Measurements from ENCODE around the gene CTNNA1. TPM values are rescaled to one million over a fixed set of nuclear protein-coding genes. Genes with fewer than 3 reads are reported as not detected.

CTNNA1 gene
- polyA plus RNA-seq, 1 donor (not counting 4 experiments of a cell fraction or from before 2014, with no cell fraction given) = 119 TPM

DNA sequence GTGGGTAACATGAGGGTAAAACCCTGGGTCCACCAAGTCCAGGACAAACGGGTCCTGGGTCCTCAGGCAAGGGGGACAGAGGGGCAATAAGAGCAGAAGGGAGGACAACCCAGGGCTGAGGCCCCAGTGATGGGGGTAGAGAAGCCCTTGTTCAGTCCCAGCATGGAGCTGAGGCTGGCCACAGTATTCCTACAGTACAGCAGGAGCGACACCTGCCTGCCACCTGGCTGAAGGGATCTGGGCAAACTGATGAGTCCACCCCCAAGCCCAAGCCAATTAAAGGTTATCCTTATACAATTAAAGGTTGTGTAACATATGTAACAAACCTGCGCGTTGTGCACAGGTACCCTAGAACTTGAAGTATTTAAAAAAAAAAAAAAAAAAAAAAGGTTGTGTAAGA, 219.6 kb downstream of the CTNNA1 start:
- Histone ChIP-seq H3K36me3 (ENCODE audit: control insufficient read depth in 2 of 2, extremely low read depth in 1 of 2, insufficient read depth in 2 of 2, low read length in 2 of 2) (peaks cover 2 to 3% of the 10 kb centered on the region in 2 experiments), H2AFZ (ENCODE audit: control insufficient read depth, low read length) (no peak overlapping the region), H3K9me1 (ENCODE audit: control insufficient read depth, extremely low read depth, insufficient read depth, low read length) (no peaks in the 10 kb centered on the region), H3K9me3 (ENCODE audit: control insufficient read depth, low read depth, low read length) (no peaks in the 10 kb centered on the region), H3K4me2 (ENCODE audit: control insufficient read depth, extremely low read depth, insufficient read depth, low read depth, low read length) (no peak overlapping the region), H3K27ac (ENCODE audit: control insufficient read depth, insufficient read depth, low read length) (no peak overlapping the region), H3K27me3 (ENCODE audit: control insufficient read depth, extremely low read depth, insufficient read depth, low read length) (no peaks in the 10 kb centered on the region), H3K4me1 (ENCODE audit: control insufficient read depth, extremely low read depth, insufficient read depth, low read length) (no peaks in the 10 kb centered on the region), H3K79me2 (ENCODE audit: control insufficient read depth, insufficient read depth, low read length) (no peaks in the 10 kb centered on the region), H4K20me1 (ENCODE audit: control insufficient read depth, extremely low read depth, insufficient read depth, low read length) (no peaks in the 10 kb centered on the region), H3K4me3 (ENCODE audit: control insufficient read depth in 2 of 3, extremely low read depth in 1 of 3, insufficient read depth in 2 of 3, low read depth in 1 of 3, low read length in 3 of 3) (no peak overlapping the region), H3K9ac (ENCODE audit: control insufficient read depth, extremely low read depth, insufficient read depth, low read length) (no peak overlapping the region)
- DNase-seq (ENCODE audit: low read depth, low spot score) (no peak), FAIRE-seq (no peak)
- TF ChIP-seq EZH2 (IDR thresholded peaks at IDR 0.05; ENCODE audit: low read length) = no peak
- TF ChIP-seq, protein P1, sequence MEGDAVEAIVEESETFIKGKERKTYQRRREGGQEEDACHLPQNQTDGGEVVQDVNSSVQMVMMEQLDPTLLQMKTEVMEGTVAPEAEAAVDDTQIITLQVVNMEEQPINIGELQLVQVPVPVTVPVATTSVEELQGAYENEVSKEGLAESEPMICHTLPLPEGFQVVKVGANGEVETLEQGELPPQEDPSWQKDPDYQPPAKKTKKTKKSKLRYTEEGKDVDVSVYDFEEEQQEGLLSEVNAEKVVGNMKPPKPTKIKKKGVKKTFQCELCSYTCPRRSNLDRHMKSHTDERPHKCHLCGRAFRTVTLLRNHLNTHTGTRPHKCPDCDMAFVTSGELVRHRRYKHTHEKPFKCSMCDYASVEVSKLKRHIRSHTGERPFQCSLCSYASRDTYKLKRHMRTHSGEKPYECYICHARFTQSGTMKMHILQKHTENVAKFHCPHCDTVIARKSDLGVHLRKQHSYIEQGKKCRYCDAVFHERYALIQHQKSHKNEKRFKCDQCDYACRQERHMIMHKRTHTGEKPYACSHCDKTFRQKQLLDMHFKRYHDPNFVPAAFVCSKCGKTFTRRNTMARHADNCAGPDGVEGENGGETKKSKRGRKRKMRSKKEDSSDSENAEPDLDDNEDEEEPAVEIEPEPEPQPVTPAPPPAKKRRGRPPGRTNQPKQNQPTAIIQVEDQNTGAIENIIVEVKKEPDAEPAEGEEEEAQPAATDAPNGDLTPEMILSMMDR (optimal IDR thresholded peaks at IDR 0.05 in 1 of 3, IDR thresholded peaks at IDR 0.05 in 1 of 3, conservative IDR thresholded peaks at IDR 0.05 in 1 of 3; ENCODE audit: extremely low read depth in 1 of 3, insufficient read depth in 2 of 3, low read length in 3 of 3) = no peak
- dilution Hi-C loops (cut with MboI; ENCODE audit: extremely low pct_ligation_motif_present, low sequenced_read_pairs) = no loop called here

DNA sequence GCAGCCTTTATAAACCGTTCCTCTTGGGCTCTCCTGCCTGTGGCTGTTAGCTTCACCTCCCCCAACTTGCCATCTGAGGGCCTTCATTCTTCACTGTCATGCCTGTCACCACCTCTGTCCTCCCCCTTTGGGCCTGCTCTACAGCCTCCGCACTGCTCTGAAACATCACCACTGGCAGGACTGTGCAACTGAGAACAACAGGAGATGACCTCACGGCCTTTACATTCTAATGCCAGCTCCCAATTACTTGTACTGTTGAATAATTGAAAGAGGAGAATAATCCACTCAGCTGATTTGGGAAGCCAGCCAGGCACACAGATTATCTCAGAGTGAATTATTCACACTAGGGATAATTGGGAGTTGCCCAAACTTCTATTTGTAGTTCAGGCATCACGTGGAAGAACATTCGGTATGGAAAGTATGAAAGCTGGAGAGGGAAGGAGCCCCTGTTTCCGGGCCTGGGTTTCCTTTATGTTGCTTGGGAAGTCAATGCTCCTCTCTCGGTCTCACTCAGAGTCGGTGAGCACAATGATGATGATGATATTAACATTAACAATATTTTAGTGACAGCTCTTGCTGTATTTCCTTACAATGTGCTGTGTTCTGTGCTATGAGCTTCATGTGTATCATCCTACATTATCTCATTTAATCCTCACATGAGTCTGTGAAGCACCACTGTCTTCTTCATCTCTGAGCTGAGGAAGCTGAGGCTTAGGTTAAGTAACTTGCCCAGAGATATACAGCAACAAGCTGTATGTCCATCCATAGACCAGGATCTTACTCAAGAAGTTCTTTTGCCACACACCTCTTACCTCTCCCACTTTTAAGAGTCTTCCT, 221.2 kb downstream of the CTNNA1 start:
- Histone ChIP-seq H3K9ac (ENCODE audit: control insufficient read depth, extremely low read depth, insufficient read depth, low read length) (no peak overlapping the region), H3K9me1 (ENCODE audit: control insufficient read depth, extremely low read depth, insufficient read depth, low read length) (no peaks in the 10 kb centered on the region), H3K36me3 (ENCODE audit: control insufficient read depth in 2 of 2, extremely low read depth in 1 of 2, insufficient read depth in 2 of 2, low read length in 2 of 2) (peaks cover 1 to 3% of the 10 kb centered on the region in 2 experiments), H3K79me2 (ENCODE audit: control insufficient read depth, insufficient read depth, low read length) (no peaks in the 10 kb centered on the region), H3K4me2 (ENCODE audit: control insufficient read depth, extremely low read depth, insufficient read depth, low read depth, low read length) (no peak overlapping the region), H3K4me3 (ENCODE audit: control insufficient read depth in 2 of 3, extremely low read depth in 1 of 3, insufficient read depth in 2 of 3, low read depth in 1 of 3, low read length in 3 of 3) (no peak overlapping the region), H3K4me1 (ENCODE audit: control insufficient read depth, extremely low read depth, insufficient read depth, low read length) (peaks cover 6% of the 10 kb centered on the region), H2AFZ (ENCODE audit: control insufficient read depth, low read length) (no peak overlapping the region), H3K9me3 (ENCODE audit: control insufficient read depth, low read depth, low read length) (no peaks in the 10 kb centered on the region), H4K20me1 (ENCODE audit: control insufficient read depth, extremely low read depth, insufficient read depth, low read length) (no peaks in the 10 kb centered on the region), H3K27me3 (ENCODE audit: control insufficient read depth, extremely low read depth, insufficient read depth, low read length) (no peaks in the 10 kb centered on the region), H3K27ac (ENCODE audit: control insufficient read depth, insufficient read depth, low read length) (no peak overlapping the region)
- no peak for TF ChIP-seq EZH2 (IDR thresholded peaks at IDR 0.05; ENCODE audit: low read length)
- TF ChIP-seq, protein P1 (optimal IDR thresholded peaks at IDR 0.05 in 1 of 3, IDR thresholded peaks at IDR 0.05 in 1 of 3, conservative IDR thresholded peaks at IDR 0.05 in 1 of 3; ENCODE audit: extremely low read depth in 1 of 3, insufficient read depth in 2 of 3, low read length in 3 of 3) = no peak
- dilution Hi-C loops (cut with MboI; ENCODE audit: extremely low pct_ligation_motif_present, low sequenced_read_pairs) = no loop called here
- FAIRE-seq (no peak), DNase-seq (ENCODE audit: low read depth, low spot score) (no peak)

Measured in keratinocyte (primary cell).